ENCODE measurements around the gene GJC2.

Gene GJC2

DNA sequence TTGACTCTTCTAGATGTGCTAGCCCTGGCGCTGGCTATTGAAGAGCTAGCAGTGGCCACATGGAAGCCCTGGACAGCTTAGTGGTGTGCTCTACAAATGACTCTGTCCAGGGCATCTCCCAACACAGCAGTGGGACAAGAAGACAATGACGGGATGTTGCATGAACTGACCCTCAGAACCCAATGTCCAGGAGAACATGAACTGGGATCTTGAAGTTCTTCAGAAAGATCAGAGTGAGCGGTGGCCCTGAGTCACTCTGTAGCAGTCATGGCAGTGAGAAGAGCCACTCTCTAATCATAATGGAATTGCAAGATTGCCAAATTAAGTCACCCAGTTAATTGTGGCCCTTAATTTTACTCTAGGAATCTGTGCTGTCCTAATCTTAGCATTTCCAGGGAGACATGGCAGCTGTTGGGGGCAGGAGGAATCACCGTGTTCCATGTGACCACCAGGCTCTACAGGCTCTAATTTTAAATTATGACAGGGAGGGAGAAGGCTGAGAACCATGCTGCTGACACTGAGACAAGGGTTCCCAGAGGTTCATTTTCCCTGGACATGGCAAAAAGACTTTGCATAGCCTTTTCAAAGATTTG, 47.9 kb downstream of the GJC2 start:
- no peak for DNase-seq

DNA sequence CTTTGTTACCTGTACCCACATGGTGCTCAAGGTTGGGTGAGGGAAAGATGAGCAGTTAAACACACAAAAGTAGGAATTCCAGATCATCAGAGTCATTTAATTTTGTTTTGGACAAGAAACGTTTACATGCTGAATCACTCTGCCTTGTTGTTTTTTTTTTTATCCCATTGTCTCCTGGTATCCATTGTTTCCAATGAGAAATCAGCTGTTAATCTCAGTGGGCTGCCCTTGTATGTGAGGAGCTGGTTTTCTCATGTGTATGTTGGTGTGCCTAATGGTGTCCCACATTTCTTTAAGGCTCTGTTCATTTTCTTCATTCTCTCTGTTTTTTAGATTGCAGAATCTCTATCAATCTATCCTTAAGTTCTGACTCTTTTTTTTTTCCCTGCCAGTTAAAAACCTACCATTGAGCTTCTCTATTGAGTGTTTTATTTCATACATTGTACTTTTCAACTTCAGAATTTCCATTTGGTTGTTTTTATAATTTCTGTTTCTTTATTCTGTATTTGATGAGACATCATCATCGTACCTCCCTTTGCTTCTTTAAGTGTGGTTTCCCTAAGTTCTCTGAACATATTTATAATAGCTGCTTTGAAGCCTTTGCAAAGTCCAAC, 49.4 kb downstream of the GJC2 start:
- no peak for DNase-seq

DNA sequence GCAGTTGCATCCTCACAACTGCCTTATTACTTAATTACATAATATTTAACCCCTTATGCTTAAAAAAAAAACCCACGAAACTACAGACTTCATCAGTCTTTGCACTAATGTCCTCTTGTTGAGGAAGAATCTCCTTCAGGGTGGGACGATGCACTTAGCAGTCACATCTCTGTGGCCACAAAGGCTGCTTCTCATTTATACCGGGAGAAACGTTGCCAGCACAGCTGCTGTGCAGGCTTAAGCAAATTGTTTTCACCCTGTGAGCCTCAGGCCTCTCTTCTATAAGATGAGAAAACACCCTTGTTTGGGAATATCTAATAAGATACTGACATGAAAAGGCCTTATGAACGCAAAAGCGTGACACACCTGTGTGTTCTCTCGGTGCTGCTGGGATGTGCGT, 55.2 kb downstream of the GJC2 start:
- no peak for DNase-seq

DNA sequence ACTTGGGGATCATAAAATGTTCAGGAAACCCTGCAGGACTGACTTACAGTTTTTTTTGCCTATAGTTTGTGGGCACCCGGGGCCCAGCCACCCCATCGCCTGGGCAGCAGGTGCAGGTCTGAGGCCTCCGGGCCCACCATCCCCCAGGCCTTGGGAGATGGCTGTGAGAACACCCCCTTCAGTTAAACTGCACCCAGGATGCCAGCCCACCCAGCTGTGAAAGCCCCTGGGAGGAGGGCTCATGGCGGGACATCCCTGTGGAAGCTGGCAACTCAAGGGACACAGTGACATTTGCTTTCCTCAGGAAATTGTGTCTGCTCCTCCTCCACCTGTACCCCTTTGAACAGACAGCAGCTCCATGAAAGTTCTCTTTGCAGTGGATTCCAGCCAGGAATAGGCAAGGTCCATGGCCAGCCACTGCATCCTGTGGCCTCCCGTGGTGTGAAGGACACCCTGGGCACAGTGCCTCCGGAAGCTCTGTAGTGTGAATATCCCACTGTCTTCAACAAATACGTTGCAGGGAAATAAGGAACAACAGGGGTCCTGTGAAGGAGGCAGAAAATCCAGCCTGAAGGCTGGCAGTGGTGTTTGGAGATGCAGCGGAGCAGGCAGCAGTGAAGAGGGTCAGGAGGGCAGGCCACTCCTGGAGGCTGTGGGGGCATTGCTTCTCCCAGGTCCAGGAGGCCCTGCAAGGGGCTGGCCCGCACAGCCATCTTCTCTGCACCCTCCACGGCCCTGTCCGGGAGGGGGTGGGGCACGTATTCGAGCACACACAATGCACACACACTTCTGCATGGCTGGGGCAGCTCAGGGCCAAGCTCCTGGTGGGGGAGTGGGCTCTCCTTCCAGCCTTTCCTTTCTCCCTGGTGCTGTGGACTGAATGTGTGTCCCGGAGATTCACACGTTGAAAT, 56.1 kb downstream of the GJC2 start:
- no peak for DNase-seq

DNA sequence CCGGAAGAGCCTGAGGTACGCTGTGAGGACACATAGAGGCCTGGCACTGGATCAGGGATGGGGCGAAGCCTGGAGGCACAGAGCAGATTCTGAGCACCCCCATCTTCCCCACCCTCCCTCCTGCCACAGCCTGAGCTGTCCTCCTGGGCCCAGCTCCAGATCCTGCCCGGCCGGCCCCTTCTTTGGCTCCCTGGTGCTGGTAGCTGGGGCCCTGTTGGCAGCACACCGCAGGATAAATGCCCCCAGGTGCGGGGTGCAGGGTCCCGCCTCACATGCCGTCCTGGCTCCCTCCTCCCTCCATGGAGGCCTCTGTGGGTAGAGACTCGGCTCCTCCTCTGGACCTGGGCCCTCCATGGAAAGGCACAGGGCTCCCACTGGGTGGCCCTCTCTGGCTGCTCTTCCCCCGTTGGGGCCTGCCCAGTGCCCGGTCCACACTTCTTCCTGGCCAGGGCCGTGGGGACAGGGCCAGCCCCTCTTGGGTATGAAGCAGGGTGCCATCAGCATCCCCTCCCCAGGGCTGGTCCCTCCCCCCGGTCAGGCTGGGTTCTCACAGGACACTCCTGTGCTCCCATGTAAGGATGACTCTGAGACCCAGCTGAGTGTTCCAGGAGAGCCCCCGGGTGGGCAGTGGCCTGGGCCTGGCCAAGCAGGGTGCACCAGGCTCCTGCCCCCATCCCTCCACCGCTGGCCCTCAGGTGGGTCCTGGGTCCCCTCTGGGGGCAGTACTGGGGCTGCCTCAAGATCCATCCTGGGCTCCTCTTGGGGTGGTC, 57.0 kb downstream of the GJC2 start:
- DNase-seq: no peak

DNA sequence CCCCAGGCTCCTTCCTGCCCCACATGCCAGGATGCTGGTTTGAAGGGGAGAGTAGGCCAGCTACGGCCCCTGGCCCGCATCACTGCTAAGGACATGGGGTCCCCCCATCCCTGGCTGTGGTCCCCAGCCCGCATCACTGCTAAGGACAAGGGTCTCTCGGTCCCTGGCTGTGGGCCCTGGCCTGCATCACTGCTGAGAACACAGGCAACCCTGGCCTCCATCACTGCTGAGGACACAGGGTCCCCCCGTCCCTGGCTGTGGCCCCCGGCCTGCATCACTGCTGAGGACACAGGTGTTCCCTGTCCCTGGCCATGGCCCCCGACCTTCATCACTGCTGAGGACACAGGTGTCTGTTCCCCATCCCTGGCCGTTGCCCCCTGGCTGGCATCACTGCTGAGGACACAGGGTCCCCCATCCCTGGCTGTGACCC, 57.7 kb downstream of the GJC2 start:
- no peak for DNase-seq

DNA sequence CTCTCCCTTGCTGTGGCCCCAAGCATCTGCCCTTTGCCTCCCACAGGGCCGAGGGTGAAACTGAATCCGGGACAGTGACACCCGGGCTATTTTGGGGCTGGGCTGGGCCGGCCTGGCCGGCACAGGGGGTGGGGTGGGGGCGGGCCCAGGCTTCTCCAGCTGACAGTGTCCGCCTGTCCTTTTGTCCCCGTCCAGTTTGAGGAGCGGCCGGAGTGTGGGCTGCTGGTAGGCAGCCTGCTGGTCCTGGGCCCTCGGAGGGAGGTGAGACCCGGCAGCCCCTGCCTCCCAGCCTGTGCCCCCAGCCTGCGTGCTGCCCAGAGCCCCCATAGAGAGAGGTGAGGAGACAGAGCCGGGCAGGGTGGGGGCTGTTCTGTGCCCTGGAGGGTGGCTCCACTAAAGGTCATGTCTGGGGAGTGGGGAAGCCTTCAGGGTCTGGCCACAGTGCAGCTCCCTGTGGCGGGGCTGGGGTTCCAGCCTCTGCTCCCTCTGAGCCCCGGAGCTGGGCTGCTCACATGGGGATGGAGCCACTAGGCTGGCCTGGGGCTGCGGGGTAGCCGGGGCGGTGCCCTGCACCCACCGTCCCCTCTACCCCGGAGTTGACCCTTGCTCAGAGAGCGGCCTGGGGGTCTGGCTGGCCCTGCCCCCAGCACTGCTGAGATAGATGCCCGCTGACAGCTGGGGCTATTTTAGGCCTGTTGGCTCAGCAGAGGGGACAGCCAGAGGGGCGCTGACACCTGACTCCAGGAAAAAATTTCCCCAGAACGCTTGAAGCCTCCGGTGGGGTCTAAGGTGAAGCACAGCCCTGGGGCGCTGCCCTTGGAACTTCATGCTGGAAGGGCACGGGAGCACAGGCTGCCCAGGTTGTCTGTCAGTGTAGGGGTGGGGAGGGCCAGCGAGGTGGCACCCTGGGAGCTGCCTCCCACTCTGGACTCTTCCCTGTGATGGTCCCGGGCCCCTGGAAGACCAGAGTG, 58.4 kb downstream of the GJC2 start, which contains the start of gene OBSCN:
Gene OBSCN (plus strand): TSS at position 194 of the 971 bp plus-strand sequence. CDS start 3,740 bp downstream, outside the sequence.
- no peak for DNase-seq

DNA sequence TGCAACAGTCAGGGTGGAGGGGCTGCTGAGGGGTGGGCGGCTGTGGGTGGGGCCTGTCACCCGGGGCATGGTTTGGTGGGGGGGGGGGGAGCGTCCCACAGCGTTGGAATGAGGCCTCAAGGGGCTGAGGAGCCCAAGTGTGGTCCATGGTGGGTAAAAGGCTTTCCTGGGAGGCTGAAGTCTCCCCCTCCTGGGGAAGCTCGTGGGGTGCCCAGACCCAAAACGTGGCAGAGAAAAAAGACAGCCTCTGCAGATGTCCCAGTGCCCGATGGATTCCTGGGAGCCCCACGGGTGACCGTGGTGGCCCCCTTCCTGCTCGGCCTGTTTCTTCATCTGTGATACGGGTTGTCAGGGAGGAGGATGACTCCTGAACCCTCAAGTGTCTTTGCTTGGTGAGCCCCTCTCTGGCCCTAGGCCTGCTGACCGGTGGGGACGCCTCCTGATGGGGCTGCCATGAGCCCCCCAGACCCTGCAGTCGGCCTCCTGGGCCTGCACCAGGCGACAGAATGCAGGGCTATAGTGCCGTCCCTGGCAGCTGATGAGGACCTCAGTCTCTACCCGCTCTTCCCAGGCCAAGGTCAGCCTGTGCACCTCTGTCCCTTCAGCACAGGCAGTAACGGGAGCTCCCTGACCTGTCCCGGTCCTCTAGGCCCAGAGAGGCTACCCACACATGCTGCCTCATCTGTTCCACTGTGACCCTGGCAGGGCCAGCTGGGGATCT, 59.3 kb downstream of the GJC2 start:
- DNase-seq: no peak
